CD4-positive, alpha-beta memory T cell (primary cell): ENCODE results near the gene DHX32. TPM values are rescaled to one million over a fixed set of nuclear protein-coding genes. Genes with fewer than 3 reads are reported as not detected.
"Not testable (repeated sequence)": the region's sequence is repeated elsewhere in the genome, so short reads cannot be mapped to it uniquely, and the experiment has no call there.

Source experiments
- CTCF ChIA-PET: fragments of 350-600 bp; sonication (Branson Sonifier 250); formaldehyde crosslinking; loops from one replicate; lab custom pipeline; 2021; ENCODE audit warnings: inconsistent platforms; ENCODE audit not compliant: partially characterized antibody; lab: Charles Lee
- POLR2A ChIA-PET: fragments of 350-600 bp; sonication (Branson Sonifier 250); formaldehyde crosslinking; loops from one replicate; lab custom pipeline; 2021; ENCODE audit not compliant: partially characterized antibody; lab: Charles Lee
- DNase-seq, 5 donors: peaks; one replicate each; pipeline versions ENCODE4 v3.0.0 to v3.0.0-alpha.2; 2020 to 2022; ENCODE audit warnings: mixed read lengths in 1 of 5
- H3K27ac ChIP-seq: one replicate; pipeline ENCODE4 v1.7.0; 2013; ENCODE audit warnings: low read depth, low read length
- H3K27me3 ChIP-seq: 2 replicates; pipeline ENCODE4 v1.7.0; 2013; ENCODE audit warnings: mild to moderate bottlenecking, low read length, moderate library complexity; ENCODE audit not compliant: insufficient read depth
- H3K36me3 ChIP-seq: 2 replicates; pipeline ENCODE4 v1.7.0; 2013; ENCODE audit warnings: mild to moderate bottlenecking, low read length, moderate library complexity; ENCODE audit not compliant: insufficient read depth
- H3K4me1 ChIP-seq: 2 replicates; pipeline ENCODE4 v1.7.0; 2013; ENCODE audit warnings: mild to moderate bottlenecking, low read length, moderate library complexity; ENCODE audit not compliant: insufficient read depth
- H3K4me3 ChIP-seq, 2 donors: one replicate each; pipeline ENCODE4 v1.7.0; 2013; ENCODE audit warnings: low read length in 2 of 2, mild to moderate bottlenecking in 1 of 2
- H3K9me3 ChIP-seq, 2 donors: one replicate each; pipeline ENCODE4 v1.7.0; 2013; ENCODE audit warnings: low read length in 2 of 2, control low read depth in 1 of 2; ENCODE audit not compliant: control insufficient read depth in 1 of 2
- H3K27ac Mint-ChIP-seq, 7 donors: one replicate each; pipeline ENCODE4 v1.8.0; 2020 to 2021; ENCODE audit warnings: mixed read lengths in 7 of 7, mild to moderate bottlenecking in 6 of 7, inconsistent platforms in 3 of 7, moderate library complexity in 3 of 7
- H3K27me3 Mint-ChIP-seq, 2 donors: one replicate each; pipeline ENCODE4 v1.8.0; 2020 to 2021; ENCODE audit warnings: mixed read lengths in 2 of 2
- H3K36me3 Mint-ChIP-seq, 2 donors: one replicate each; pipeline ENCODE4 v1.8.0; 2020 to 2021; ENCODE audit warnings: mixed read lengths in 2 of 2, inconsistent platforms in 1 of 2, mild to moderate bottlenecking in 1 of 2
- H3K4me1 Mint-ChIP-seq, 4 donors: one replicate each; pipeline ENCODE4 v1.8.0; 2020 to 2021; ENCODE audit warnings: mixed read lengths in 4 of 4, mild to moderate bottlenecking in 1 of 4
- H3K4me3 Mint-ChIP-seq, 8 donors: one replicate each; pipeline ENCODE4 v1.8.0; 2020 to 2021; ENCODE audit warnings: mixed read lengths in 8 of 8, mild to moderate bottlenecking in 7 of 8, moderate library complexity in 6 of 8, inconsistent platforms in 3 of 8
- H3K9me3 Mint-ChIP-seq, 8 donors: one replicate each; pipeline ENCODE4 v1.8.0; 2020 to 2021; ENCODE audit warnings: mixed read lengths in 8 of 8, mild to moderate bottlenecking in 5 of 8, inconsistent platforms in 3 of 8, moderate library complexity in 1 of 8
- intact Hi-C: fragments of 100-400 bp; cut with micrococcal nuclease; formaldehyde crosslinking; loops from one replicate; pipeline ENCODE4 v1.15.1; 2023
- polyA plus RNA-seq, 2 donors: library from polyadenylated mRNA; unstranded; fragments of 300-500 nt; fragmentation: Illumina TruSeq; gene quantifications; one replicate each; pipeline ENCODE4 v1.2.3, GENCODE V29; 2021
- total RNA-seq, 2 experiments: library from RNA; stranded (reverse); gene quantifications; one replicate each; pipeline ENCODE4 v1.2.3, GENCODE V29; 2021

The DHX32 gene
- total and polyA plus RNA-seq, 4 experiments from 2014 or later = 7.1 to 13.3 (median 8.9) TPM

- Mint-ChIP-seq H3K27me3 (peaks cover 4 to 20% of the 10 kb centered on the region in 2 donors), H3K27ac (peak overlapping the region; percentile 36 to 96 (median 87)), H3K4me1 (peaks cover 6 to 19% (median 16%) of the 10 kb centered on the region in 4 donors), H3K4me3 (peak overlapping the region; percentile 81 to 96 (median 92))
- H3K36me3 Mint-ChIP-seq, H3K9me3 ChIP-seq, H3K27me3 ChIP-seq, H3K27ac ChIP-seq, CTCF ChIA-PET, H3K4me1 ChIP-seq, H3K36me3 ChIP-seq, POLR2A ChIA-PET, H3K9me3 Mint-ChIP-seq: not testable (repeated sequence)
- DNase-seq = peak in 4 of 5 donors; percentile 23 to 38 (median 28)
- intact Hi-C loops = loop anchor here (1.0 kb wide), 1 partner anchor 72 kb away; the partner anchor contains the start of genes BCCIP and UROS
- peak overlapping the region in 1 of 2 donors; percentile 29 for H3K4me3 ChIP-seq
Observed at GRCh38 chr10:125895130-125896087, 14.3 kb upstream of the DHX32 start.

- H3K27ac ChIP-seq, H3K36me3 Mint-ChIP-seq, H3K9me3 ChIP-seq, H3K27me3 ChIP-seq, H3K36me3 ChIP-seq, H3K27ac Mint-ChIP-seq, CTCF ChIA-PET, intact Hi-C loops, DNase-seq, H3K9me3 Mint-ChIP-seq, POLR2A ChIA-PET, H3K4me1 ChIP-seq, H3K4me3 ChIP-seq: not testable (repeated sequence)
- Mint-ChIP-seq H3K4me1 (peaks cover 6 to 19% (median 16%) of the 10 kb centered on the region in 4 donors), H3K27me3 (peaks cover 4 to 20% of the 10 kb centered on the region in 2 donors), H3K4me3 (peak overlapping the region in 3 of 8 donors; percentile 2 to 25 (median 9))
Observed at GRCh38 chr10:125894176-125894575, 13.1 kb upstream of the DHX32 start.

- not testable (repeated sequence) for H3K36me3 Mint-ChIP-seq
Observed at GRCh38 chr10:125892402-125892801, 11.3 kb upstream of the DHX32 start.

GRCh38 chr10:125889441-125889840, 8.3 kb upstream of the DHX32 start:
- H3K9me3 ChIP-seq, POLR2A ChIA-PET, H3K27ac ChIP-seq, H3K27me3 Mint-ChIP-seq, H3K27ac Mint-ChIP-seq, H3K4me3 ChIP-seq, H3K36me3 Mint-ChIP-seq, H3K4me3 Mint-ChIP-seq, CTCF ChIA-PET, H3K36me3 ChIP-seq, intact Hi-C loops, H3K4me1 ChIP-seq, H3K27me3 ChIP-seq, DNase-seq, H3K4me1 Mint-ChIP-seq, H3K9me3 Mint-ChIP-seq: not testable (repeated sequence)

More at GRCh38 chr10:125892402-125892801, 11.3 kb upstream of the DHX32 start:
- H3K9me3 ChIP-seq, CTCF ChIA-PET, POLR2A ChIA-PET, intact Hi-C loops, H3K9me3 Mint-ChIP-seq, H3K27ac ChIP-seq, DNase-seq, H3K4me3 ChIP-seq, H3K4me1 ChIP-seq, H3K36me3 ChIP-seq, H3K27me3 ChIP-seq, H3K27ac Mint-ChIP-seq, H3K4me3 Mint-ChIP-seq: not testable (repeated sequence)
- peaks cover 0 to 14% of the 10 kb centered on the region in 2 donors for H3K27me3 Mint-ChIP-seq
- peaks cover 6 to 18% (median 16%) of the 10 kb centered on the region in 4 donors for H3K4me1 Mint-ChIP-seq

- peaks cover 0 to 3% of the 10 kb centered on the region in 2 donors for H3K36me3 Mint-ChIP-seq
- intact Hi-C loops = no loop called here
- no peak for DNase-seq
Observed at GRCh38 chr10:125886914-125887512, 5.9 kb upstream of the DHX32 start.

GRCh38 chr10:125883211-125883610, 2.1 kb upstream of the DHX32 start:
- H3K27ac Mint-ChIP-seq = no peak overlapping the region
- no peaks in the 10 kb centered on the region for H3K9me3 Mint-ChIP-seq
- H3K9me3 ChIP-seq = no peaks in the 10 kb centered on the region
- no peaks in the 10 kb centered on the region for H3K4me1 Mint-ChIP-seq
- POLR2A ChIA-PET = no interaction called here
- H3K36me3 Mint-ChIP-seq = peaks cover 3 to 8% of the 10 kb centered on the region in 2 donors
- no peak for DNase-seq
- H3K4me1 ChIP-seq = no peaks in the 10 kb centered on the region
- no peak overlapping the region for H3K4me3 Mint-ChIP-seq
- H3K27me3 Mint-ChIP-seq = peaks cover 0 to 1% of the 10 kb centered on the region in 2 donors
- CTCF ChIA-PET = interaction anchor here (1.5 kb wide), 1 partner anchor 15 kb away, joined by 5 read pairs; no protein-coding TSS in a partner anchor
- no peak overlapping the region for H3K4me3 ChIP-seq
- intact Hi-C loops = no loop called here
- H3K27me3 ChIP-seq = no peaks in the 10 kb centered on the region
- H3K36me3 ChIP-seq = no peaks in the 10 kb centered on the region
- H3K27ac ChIP-seq = no peak overlapping the region

More at GRCh38 chr10:125886914-125887512, 5.9 kb upstream of the DHX32 start:
- no peaks in the 10 kb centered on the region for H3K27me3 ChIP-seq
- Mint-ChIP-seq H3K4me1 (no peaks in the 10 kb centered on the region), H3K4me3 (no peak overlapping the region), H3K27ac (no peak overlapping the region), H3K27me3 (no peaks in the 10 kb centered on the region), H3K9me3 (peaks cover 0 to 2% (median 0%) of the 10 kb centered on the region in 8 donors)
- ChIA-PET POLR2A (no interaction called here), CTCF (no interaction called here)
- H3K27ac ChIP-seq = no peak overlapping the region
- no peaks in the 10 kb centered on the region for H3K4me1 ChIP-seq
- H3K36me3 ChIP-seq = no peaks in the 10 kb centered on the region
- H3K9me3 ChIP-seq = no peaks in the 10 kb centered on the region
- H3K4me3 ChIP-seq = no peak overlapping the region

GRCh38 chr10:125882596-125882995, 1.5 kb upstream of the DHX32 start:
- Mint-ChIP-seq H3K9me3 (no peaks in the 10 kb centered on the region), H3K4me1 (no peaks in the 10 kb centered on the region), H3K4me3 (no peak overlapping the region), H3K36me3 (peaks cover 3 to 8% of the 10 kb centered on the region in 2 donors), H3K27me3 (peaks cover 0 to 1% of the 10 kb centered on the region in 2 donors), H3K27ac (no peak overlapping the region)
- no peaks in the 10 kb centered on the region for H3K9me3 ChIP-seq
- no peak overlapping the region for H3K4me3 ChIP-seq
- H3K27ac ChIP-seq = no peak overlapping the region
- no peaks in the 10 kb centered on the region for H3K36me3 ChIP-seq
- CTCF ChIA-PET = interaction anchor here (1.0 to 1.6 kb wide), 2 partner anchors 9 to 12 kb away, joined by 3 to 5 read pairs; no protein-coding TSS in a partner anchor
- intact Hi-C loops = no loop called here
- no peak for DNase-seq
- H3K4me1 ChIP-seq = no peaks in the 10 kb centered on the region
- POLR2A ChIA-PET = no interaction called here
- no peaks in the 10 kb centered on the region for H3K27me3 ChIP-seq
